HepG2 (cell line): ENCODE data around the gene TMEM107. TPM values are rescaled to one million over a fixed set of nuclear protein-coding genes. Genes with fewer than 3 reads are reported as not detected.

Experiments used
- FOXK2 ChIP-seq: fragments of 450-650 bp; IDR thresholded peaks from 2 replicates; pipeline ENCODE4 v1.6.1; 2016
- JARID2 ChIP-seq: sonication (generic); formaldehyde crosslinking; IDR thresholded peaks from 2 replicates; pipeline ENCODE4 v1.8.1; 2023; ENCODE audit warnings: missing genetic modification reagents, inconsistent platforms; ENCODE audit not compliant: insufficient replicate concordance
- KDM2A ChIP-seq: sonication (generic); formaldehyde crosslinking; IDR thresholded peaks from 2 replicates; pipeline ENCODE4 v1.4.0; 2020; ENCODE audit warnings: low read depth, missing genetic modification reagents, borderline replicate concordance
- KLF12 ChIP-seq: sonication (generic); formaldehyde crosslinking; IDR thresholded peaks from 2 replicates; pipeline ENCODE4 v1.4.0; 2020; ENCODE audit warnings: missing genetic modification reagents, borderline replicate concordance
- MBNL3 ChIP-seq: fragments of 250-450 bp; sonication (Bioruptor Pico); conservative IDR thresholded peaks from 2 replicates; pipeline ENCODE4 v1.8.0; 2022; ENCODE audit warnings: mild to moderate bottlenecking, inconsistent platforms
- MED13 ChIP-seq: sonication (generic); formaldehyde crosslinking; IDR thresholded peaks from 2 replicates; pipeline ENCODE4 v1.5.0; 2020; ENCODE audit warnings: missing genetic modification reagents
- RFXAP ChIP-seq: sonication (generic); formaldehyde crosslinking; IDR thresholded peaks from 2 replicates; pipeline ENCODE4 v1.4.0; 2020; ENCODE audit warnings: missing genetic modification reagents, borderline replicate concordance
- SAP130 ChIP-seq: IDR thresholded peaks from 2 replicates; pipeline ENCODE4 v1.6.1; 2016; ENCODE audit warnings: low read depth
- SMC3 ChIP-seq: IDR thresholded peaks from 2 replicates; pipeline ENCODE4 v1.6.1; 2011; ENCODE audit warnings: low read length, improper control_type of control experiment
- TEAD3 ChIP-seq: optimal IDR thresholded peaks from 2 replicates; pipeline ENCODE3; 2016; ENCODE audit warnings: borderline replicate concordance
- ZFP62 ChIP-seq: sonication (generic); formaldehyde crosslinking; IDR thresholded peaks from 2 replicates; pipeline ENCODE4 v1.4.0; 2020; ENCODE audit warnings: missing genetic modification reagents
- ZFP82 ChIP-seq: sonication (generic); formaldehyde crosslinking; IDR thresholded peaks from 2 replicates; pipeline ENCODE4 v1.5.1; 2020; ENCODE audit warnings: mild to moderate bottlenecking, missing genetic modification reagents, borderline replicate concordance
- ZNF224 ChIP-seq: sonication (generic); formaldehyde crosslinking; IDR thresholded peaks from 2 replicates; pipeline ENCODE4 v1.5.0; 2020; ENCODE audit warnings: mild to moderate bottlenecking, missing genetic modification reagents
- ZNF343 ChIP-seq: sonication (generic); formaldehyde crosslinking; IDR thresholded peaks from 2 replicates; pipeline ENCODE4 v1.4.0; 2020; ENCODE audit warnings: mild to moderate bottlenecking, missing genetic modification reagents
- ZNF431 ChIP-seq: sonication (generic); formaldehyde crosslinking; IDR thresholded peaks from 2 replicates; pipeline ENCODE4 v1.9.0; 2022; ENCODE audit warnings: missing genetic modification reagents, low read depth, mild to moderate bottlenecking, borderline replicate concordance
- ZNF567 ChIP-seq: sonication (generic); formaldehyde crosslinking; IDR thresholded peaks from 2 replicates; pipeline ENCODE4 v1.8.1; 2023; ENCODE audit warnings: mild to moderate bottlenecking, missing genetic modification reagents, borderline replicate concordance
- ZNF574 ChIP-seq: sonication (generic); formaldehyde crosslinking; IDR thresholded peaks from 2 replicates; pipeline ENCODE4 v1.4.0; 2020; ENCODE audit warnings: missing genetic modification reagents
- ZNF816 ChIP-seq: sonication (generic); formaldehyde crosslinking; IDR thresholded peaks from 2 replicates; pipeline ENCODE4 v1.8.0; 2022; ENCODE audit warnings: missing genetic modification reagents, mild to moderate bottlenecking, borderline replicate concordance
- polyA plus RNA-seq, 8 experiments: library from polyadenylated mRNA; depleted of rRNA in 3 of 8; stranded (reverse) in 7 of 8; unstranded in 1 of 8; fragments of >200 nt; fragmentation: Illumina TruSeq in 4 of 8; extraction: Trizol in 4 of 8; gene quantifications; 2 replicates each; pipeline versions ENCODE4 v1.2.1 to v1.2.3, GENCODE V29; 2011 to 2016; ENCODE audit warnings: low read depth in 4 of 8, missing spikeins in 1 of 8, mixed read lengths in 1 of 8; ENCODE audit not compliant: insufficient read depth in 1 of 8
- total RNA-seq, 5 experiments: library from RNA; depleted of rRNA; stranded (reverse); fragments of >200 nt; fragmentation: Illumina TruSeq; extraction: Trizol; gene quantifications; 2 replicates each; pipeline ENCODE4 v1.2.3, GENCODE V29; 2016; ENCODE audit warnings: low read depth in 1 of 5
- TF ChIP-seq, protein P1 (sequence below): sonication (generic); formaldehyde crosslinking; IDR thresholded peaks from 2 replicates; pipeline ENCODE4 v1.5.0; 2020; ENCODE audit warnings: missing genetic modification reagents
- TF ChIP-seq, protein P2 (sequence below): sonication (generic); formaldehyde crosslinking; IDR thresholded peaks from 2 replicates; pipeline ENCODE4 v1.5.1; 2020; ENCODE audit warnings: mild to moderate bottlenecking, missing genetic modification reagents
- TF ChIP-seq, protein P3 (sequence below): IDR thresholded peaks from 2 replicates; pipeline ENCODE4 v1.6.1; 2016; ENCODE audit warnings: control low read depth

Gene TMEM107
- total and polyA plus RNA-seq, 2 of the 13 experiments (the other 11 are each of a cell fraction or from before 2014, with no cell fraction given): 7.2 to 15.3 TPM

DNA sequence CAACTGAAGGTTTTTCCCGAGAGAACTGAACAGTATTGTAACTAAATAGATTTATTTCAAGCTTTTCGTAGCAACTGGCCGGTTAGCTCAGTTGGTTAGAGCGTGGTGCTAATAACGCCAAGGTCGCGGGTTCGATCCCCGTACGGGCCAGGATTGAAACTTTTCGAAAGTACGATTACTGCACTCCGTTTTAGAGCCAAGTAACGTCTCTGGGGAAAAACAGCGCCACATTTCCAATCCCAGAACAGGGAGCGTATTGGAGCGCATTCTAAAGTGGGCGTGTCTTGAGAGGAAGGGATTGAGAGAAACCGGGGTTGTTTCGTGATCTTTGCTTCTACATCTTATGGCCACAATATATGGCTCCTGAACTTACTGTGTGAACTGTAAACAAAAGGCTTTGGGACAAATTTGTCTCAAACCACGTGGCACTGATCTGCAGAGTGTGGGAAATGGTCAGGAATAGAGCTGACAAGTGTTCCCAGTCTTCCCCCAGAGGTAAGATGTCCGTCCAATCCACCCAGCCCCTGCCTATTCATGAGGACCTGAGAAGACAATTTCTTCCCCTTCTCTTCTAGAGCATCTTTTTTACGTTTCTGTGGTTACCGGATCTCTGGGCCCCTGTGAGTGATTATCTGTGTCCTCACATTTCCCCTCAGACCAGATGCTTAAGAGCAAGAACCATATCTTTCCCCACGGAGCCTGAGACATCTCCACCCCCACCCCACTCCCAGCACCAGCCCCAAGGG lies 11.5 kb upstream of the TMEM107 start (continued):
- TF ChIP-seq RFXAP (CRISPR knock-in tag) (peak; percentile 64; the same call in 1 of the 2 replicates), ZNF343 (no peak; the same call in 1 of the 2 replicates), KDM2A (CRISPR knock-in tag) (no peak), ZFP62 (no peak), ZFP82 (CRISPR knock-in tag) (no peak), ZNF567 (no peak), SMC3 (no peak), ZNF816 (CRISPR knock-in tag) (no peak), SAP130 (CRISPR knock-in tag) (peak; percentile 87), JARID2 (CRISPR knock-in tag) (no peak), FOXK2 (0 out of 2 replicates have a peak, but pooled peaks have one; percentile 4), ZNF224 (CRISPR knock-in tag) (no peak; the same call in 1 of the 2 replicates), ZNF574 (CRISPR knock-in tag) (peak; percentile 52; the same call in 1 of the 2 replicates), MBNL3 (no peak), MED13 (CRISPR knock-in tag) (0 out of 2 replicates have a peak, but pooled peaks have one; percentile 9), ZNF431 (CRISPR knock-in tag) (0 out of 2 replicates have a peak, but pooled peaks have one; percentile 61), KLF12 (CRISPR knock-in tag) (no peak), TEAD3 (CRISPR knock-in tag) (no peak)
- TF ChIP-seq, protein P1, sequence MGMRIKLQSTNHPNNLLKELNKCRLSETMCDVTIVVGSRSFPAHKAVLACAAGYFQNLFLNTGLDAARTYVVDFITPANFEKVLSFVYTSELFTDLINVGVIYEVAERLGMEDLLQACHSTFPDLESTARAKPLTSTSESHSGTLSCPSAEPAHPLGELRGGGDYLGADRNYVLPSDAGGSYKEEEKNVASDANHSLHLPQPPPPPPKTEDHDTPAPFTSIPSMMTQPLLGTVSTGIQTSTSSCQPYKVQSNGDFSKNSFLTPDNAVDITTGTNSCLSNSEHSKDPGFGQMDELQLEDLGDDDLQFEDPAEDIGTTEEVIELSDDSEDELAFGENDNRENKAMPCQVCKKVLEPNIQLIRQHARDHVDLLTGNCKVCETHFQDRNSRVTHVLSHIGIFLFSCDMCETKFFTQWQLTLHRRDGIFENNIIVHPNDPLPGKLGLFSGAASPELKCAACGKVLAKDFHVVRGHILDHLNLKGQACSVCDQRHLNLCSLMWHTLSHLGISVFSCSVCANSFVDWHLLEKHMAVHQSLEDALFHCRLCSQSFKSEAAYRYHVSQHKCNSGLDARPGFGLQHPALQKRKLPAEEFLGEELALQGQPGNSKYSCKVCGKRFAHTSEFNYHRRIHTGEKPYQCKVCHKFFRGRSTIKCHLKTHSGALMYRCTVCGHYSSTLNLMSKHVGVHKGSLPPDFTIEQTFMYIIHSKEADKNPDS (CRISPR knock-in tag): peak; percentile 58; the same call in 1 of the 2 replicates
- TF ChIP-seq, protein P2, sequence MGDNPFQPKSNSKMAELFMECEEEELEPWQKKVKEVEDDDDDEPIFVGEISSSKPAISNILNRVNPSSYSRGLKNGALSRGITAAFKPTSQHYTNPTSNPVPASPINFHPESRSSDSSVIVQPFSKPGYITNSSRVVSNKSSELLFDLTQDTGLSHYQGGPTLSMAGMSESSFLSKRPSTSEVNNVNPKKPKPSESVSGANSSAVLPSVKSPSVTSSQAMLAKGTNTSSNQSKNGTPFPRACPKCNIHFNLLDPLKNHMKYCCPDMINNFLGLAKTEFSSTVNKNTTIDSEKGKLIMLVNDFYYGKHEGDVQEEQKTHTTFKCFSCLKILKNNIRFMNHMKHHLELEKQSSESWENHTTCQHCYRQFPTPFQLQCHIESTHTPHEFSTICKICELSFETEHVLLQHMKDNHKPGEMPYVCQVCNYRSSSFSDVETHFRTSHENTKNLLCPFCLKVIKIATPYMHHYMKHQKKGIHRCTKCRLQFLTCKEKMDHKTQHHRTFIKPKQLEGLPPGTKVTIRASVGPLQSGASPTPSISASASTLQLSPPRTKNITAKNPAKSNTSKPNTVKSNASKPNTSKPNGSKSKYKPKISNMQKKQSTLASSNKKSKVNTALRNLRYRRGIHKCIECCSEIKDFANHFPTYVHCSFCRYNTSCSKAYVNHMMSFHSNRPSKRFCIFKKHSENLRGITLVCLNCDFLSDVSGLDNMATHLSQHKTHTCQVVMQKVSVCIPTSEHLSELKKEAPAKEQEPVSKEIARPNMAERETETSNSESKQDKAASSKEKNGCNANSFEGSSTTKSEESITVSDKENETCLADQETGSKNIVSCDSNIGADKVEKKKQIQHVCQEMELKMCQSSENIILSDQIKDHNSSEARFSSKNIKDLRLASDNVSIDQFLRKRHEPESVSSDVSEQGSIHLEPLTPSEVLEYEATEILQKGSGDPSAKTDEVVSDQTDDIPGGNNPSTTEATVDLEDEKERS (CRISPR knock-in tag): peak; percentile 39; the same call in 1 of the 2 replicates
- TF ChIP-seq, protein P3, sequence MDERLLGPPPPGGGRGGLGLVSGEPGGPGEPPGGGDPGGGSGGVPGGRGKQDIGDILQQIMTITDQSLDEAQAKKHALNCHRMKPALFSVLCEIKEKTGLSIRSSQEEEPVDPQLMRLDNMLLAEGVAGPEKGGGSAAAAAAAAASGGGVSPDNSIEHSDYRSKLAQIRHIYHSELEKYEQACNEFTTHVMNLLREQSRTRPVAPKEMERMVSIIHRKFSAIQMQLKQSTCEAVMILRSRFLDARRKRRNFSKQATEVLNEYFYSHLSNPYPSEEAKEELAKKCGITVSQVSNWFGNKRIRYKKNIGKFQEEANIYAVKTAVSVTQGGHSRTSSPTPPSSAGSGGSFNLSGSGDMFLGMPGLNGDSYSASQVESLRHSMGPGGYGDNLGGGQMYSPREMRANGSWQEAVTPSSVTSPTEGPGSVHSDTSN (CRISPR knock-in tag): no peak
